ENCODE measurements around the gene MMAB. TPM values are rescaled to one million over a fixed set of nuclear protein-coding genes. Genes with fewer than 3 reads are reported as not detected.

The MMAB gene
- total RNA-seq, 1 experiment from 2014 or later: 34.9 TPM

- H3K9me3 ChIP-seq (ENCODE audit: control insufficient read depth in 1 of 2, insufficient read depth in 1 of 2, low read depth in 1 of 2, low read length in 2 of 2): no peaks in the 10 kb centered on the region
- H3K9me2 ChIP-seq (ENCODE audit: insufficient read depth): no peaks in the 10 kb centered on the region
- no peaks in the 10 kb centered on the region; a peak in 1 of 4 replicates for H3K36me3 ChIP-seq (ENCODE audit: control insufficient read depth in 1 of 2, insufficient read depth in 2 of 2, low read length in 2 of 2)
- no peak for TF ChIP-seq ZFX (IDR thresholded peaks at IDR 0.05)
- no peak for TF ChIP-seq EZH2 (IDR thresholded peaks at IDR 0.05)
- no peak for TF ChIP-seq MAX (IDR thresholded peaks at IDR 0.05)
- TF ChIP-seq ELF1 (IDR thresholded peaks at IDR 0.05; ENCODE audit: borderline replicate concordance, low read depth): no peak
- TF ChIP-seq, protein P1, sequence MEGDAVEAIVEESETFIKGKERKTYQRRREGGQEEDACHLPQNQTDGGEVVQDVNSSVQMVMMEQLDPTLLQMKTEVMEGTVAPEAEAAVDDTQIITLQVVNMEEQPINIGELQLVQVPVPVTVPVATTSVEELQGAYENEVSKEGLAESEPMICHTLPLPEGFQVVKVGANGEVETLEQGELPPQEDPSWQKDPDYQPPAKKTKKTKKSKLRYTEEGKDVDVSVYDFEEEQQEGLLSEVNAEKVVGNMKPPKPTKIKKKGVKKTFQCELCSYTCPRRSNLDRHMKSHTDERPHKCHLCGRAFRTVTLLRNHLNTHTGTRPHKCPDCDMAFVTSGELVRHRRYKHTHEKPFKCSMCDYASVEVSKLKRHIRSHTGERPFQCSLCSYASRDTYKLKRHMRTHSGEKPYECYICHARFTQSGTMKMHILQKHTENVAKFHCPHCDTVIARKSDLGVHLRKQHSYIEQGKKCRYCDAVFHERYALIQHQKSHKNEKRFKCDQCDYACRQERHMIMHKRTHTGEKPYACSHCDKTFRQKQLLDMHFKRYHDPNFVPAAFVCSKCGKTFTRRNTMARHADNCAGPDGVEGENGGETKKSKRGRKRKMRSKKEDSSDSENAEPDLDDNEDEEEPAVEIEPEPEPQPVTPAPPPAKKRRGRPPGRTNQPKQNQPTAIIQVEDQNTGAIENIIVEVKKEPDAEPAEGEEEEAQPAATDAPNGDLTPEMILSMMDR (IDR thresholded peaks at IDR 0.05 in 2 of 3, conservative IDR thresholded peaks at IDR 0.05 in 1 of 3; ENCODE audit: borderline replicate concordance in 1 of 3, insufficient read depth in 1 of 3, low read depth in 2 of 3, low read length in 2 of 3): no peak
- no peak for TF ChIP-seq YY1 (IDR thresholded peaks at IDR 0.05; ENCODE audit: extremely low read depth, insufficient replicate concordance, low read depth, low read length)
- TF ChIP-seq EZH2phosphoT487 (IDR thresholded peaks at IDR 0.05; ENCODE audit: borderline replicate concordance): no peak
- TF ChIP-seq POLR2A (IDR thresholded peaks at IDR 0.05; ENCODE audit: borderline replicate concordance, extremely low read depth, insufficient read depth, insufficient read length): no peak
- no peak for TF ChIP-seq ATF3 (IDR thresholded peaks at IDR 0.05)
- TF ChIP-seq RAD21 (IDR thresholded peaks at IDR 0.05; ENCODE audit: low read depth): no peak
- TF ChIP-seq POLR2AphosphoS5 (IDR thresholded peaks at IDR 0.05; ENCODE audit: low read depth, low read length): no peak
- H3K27ac ChIP-seq (ENCODE audit: low read depth, low read length): no peak overlapping the region
- no peak overlapping the region for H2AFZ ChIP-seq (ENCODE audit: low read depth, low read length, poor library complexity, severe bottlenecking)
- ChIA-PET RAD21 (ENCODE audit: low non-redundant PET in 1 of 2, low total read pairs in 2 of 2, uncharacterized antibody in 2 of 2, unreplicated experiment in 2 of 2) (no interaction called here), CTCF (no interaction called here), POLR2A (no interaction called here)
- no peak overlapping the region for H3K4me2 ChIP-seq (ENCODE audit: low read length)
- H3K4me3 ChIP-seq (replicated peaks in 1 of 2; ENCODE audit: low read depth in 1 of 2, low read length in 2 of 2): no peak overlapping the region
- no peak for ATAC-seq
- intact Hi-C loops (cut with micrococcal nuclease): no loop called here
- no peaks in the 10 kb centered on the region for H3K27me3 ChIP-seq (ENCODE audit: insufficient read depth, low read length)
- no TSS peak for BruUV-seq (replicated peaks)
- 0 out of 4 replicates have a peak, but pooled peaks cover 0 to 2% of the 10 kb centered on the region in 2 experiments for H3K4me1 ChIP-seq (ENCODE audit: control insufficient read depth in 1 of 2, insufficient read depth in 2 of 2, low read length in 2 of 2)
- no peak for DNase-seq (ENCODE audit: low read depth, low spot score)
- H4K20me1 ChIP-seq (ENCODE audit: insufficient read depth): no peaks in the 10 kb centered on the region
- H3K79me2 ChIP-seq (ENCODE audit: insufficient read depth, low read length): no peaks in the 10 kb centered on the region
- H3K9ac ChIP-seq (ENCODE audit: low read length): no peak overlapping the region
These were observed 38.8 kb downstream of the MMAB start for GRCh38 chr12:109534456-109534855.
